WERI-Rb-1 (cell line): ENCODE measurements around the gene VKORC1.

Experiments used
- DNase-seq: peaks from one replicate; pipeline ENCODE4 v3.0.0-alpha.2; 2020
- H3K27ac ChIP-seq: fragments of 250-450 bp; sonication (Bioruptor Pico); 2 replicates; pipeline ENCODE4 v1.5.1; 2020; ENCODE audit warnings: mild to moderate bottlenecking, moderate library complexity
- H3K27me3 ChIP-seq: fragments of 250-450 bp; sonication (Bioruptor Pico); 2 replicates; pipeline ENCODE4 v1.5.1; 2021; ENCODE audit warnings: mild to moderate bottlenecking, low read depth, moderate library complexity; ENCODE audit not compliant: insufficient read depth, severe bottlenecking
- H3K36me3 ChIP-seq: fragments of 250-450 bp; sonication (Bioruptor Pico); 2 replicates; pipeline ENCODE4 v1.5.1; 2020; ENCODE audit warnings: mild to moderate bottlenecking, moderate library complexity
- H3K4me3 ChIP-seq: 2 replicates; pipeline ENCODE4 v1.5.1; 2011; ENCODE audit warnings: low read depth, mild to moderate bottlenecking, control low read depth, low read length
- H3K9me3 ChIP-seq: fragments of 250-450 bp; sonication (Bioruptor Pico); 2 replicates; pipeline ENCODE4 v1.5.1; 2021; ENCODE audit warnings: mild to moderate bottlenecking, moderate library complexity; ENCODE audit not compliant: severe bottlenecking
- CTCF ChIP-seq: IDR thresholded peaks from 2 replicates; pipeline ENCODE4 v1.5.1; 2011; ENCODE audit warnings: low read depth, mild to moderate bottlenecking, control low read depth, inconsistent platforms, low read length

The VKORC1 gene

GRCh38 chr16:31134091-31134571, 39.5 kb upstream of the VKORC1 start:
- peaks cover 31% of the 10 kb centered on the region for H3K36me3 ChIP-seq
- TF ChIP-seq CTCF = no peak
- DNase-seq = no peak
- no peak overlapping the region for H3K4me3 ChIP-seq
- H3K9me3 ChIP-seq = no peaks in the 10 kb centered on the region
- H3K27me3 ChIP-seq = no peaks in the 10 kb centered on the region
- no peak overlapping the region for H3K27ac ChIP-seq

GRCh38 chr16:31133046-31133501, 38.5 kb upstream of the VKORC1 start:
- DNase-seq = no peak
- TF ChIP-seq CTCF = no peak
- H3K36me3 ChIP-seq = peaks cover 39% of the 10 kb centered on the region
- H3K4me3 ChIP-seq = no peak overlapping the region
- no peaks in the 10 kb centered on the region for H3K27me3 ChIP-seq
- no peak overlapping the region for H3K27ac ChIP-seq
- no peaks in the 10 kb centered on the region for H3K9me3 ChIP-seq

GRCh38 chr16:31132303-31132979, 37.8 kb upstream of the VKORC1 start:
- Histone ChIP-seq H3K4me3 (no peak overlapping the region), H3K9me3 (no peaks in the 10 kb centered on the region), H3K36me3 (peaks cover 43% of the 10 kb centered on the region), H3K27ac (no peak overlapping the region), H3K27me3 (no peaks in the 10 kb centered on the region)
- no peak for TF ChIP-seq CTCF
- no peak for DNase-seq

- no peak for TF ChIP-seq CTCF
- Histone ChIP-seq H3K4me3 (no peak overlapping the region), H3K36me3 (peaks cover 48% of the 10 kb centered on the region), H3K9me3 (no peaks in the 10 kb centered on the region), H3K27ac (no peak overlapping the region), H3K27me3 (no peaks in the 10 kb centered on the region)
- no peak for DNase-seq
These were observed 37.3 kb upstream of the VKORC1 start for GRCh38 chr16:31131841-31132271.

GRCh38 chr16:31131416-31131815, 36.8 kb upstream of the VKORC1 start:
- Histone ChIP-seq H3K36me3 (peaks cover 49% of the 10 kb centered on the region), H3K27me3 (no peaks in the 10 kb centered on the region), H3K4me3 (no peak overlapping the region), H3K9me3 (no peaks in the 10 kb centered on the region), H3K27ac (no peak overlapping the region)
- TF ChIP-seq CTCF = no peak
- no peak for DNase-seq

GRCh38 chr16:31130899-31131298, 36.3 kb upstream of the VKORC1 start:
- DNase-seq = no peak
- Histone ChIP-seq H3K27ac (no peak overlapping the region), H3K4me3 (no peak overlapping the region), H3K27me3 (no peaks in the 10 kb centered on the region), H3K9me3 (no peaks in the 10 kb centered on the region), H3K36me3 (peaks cover 49% of the 10 kb centered on the region)
- no peak for TF ChIP-seq CTCF
